ENCODE measurements around the gene MLIP.

MLIP gene

DNA sequence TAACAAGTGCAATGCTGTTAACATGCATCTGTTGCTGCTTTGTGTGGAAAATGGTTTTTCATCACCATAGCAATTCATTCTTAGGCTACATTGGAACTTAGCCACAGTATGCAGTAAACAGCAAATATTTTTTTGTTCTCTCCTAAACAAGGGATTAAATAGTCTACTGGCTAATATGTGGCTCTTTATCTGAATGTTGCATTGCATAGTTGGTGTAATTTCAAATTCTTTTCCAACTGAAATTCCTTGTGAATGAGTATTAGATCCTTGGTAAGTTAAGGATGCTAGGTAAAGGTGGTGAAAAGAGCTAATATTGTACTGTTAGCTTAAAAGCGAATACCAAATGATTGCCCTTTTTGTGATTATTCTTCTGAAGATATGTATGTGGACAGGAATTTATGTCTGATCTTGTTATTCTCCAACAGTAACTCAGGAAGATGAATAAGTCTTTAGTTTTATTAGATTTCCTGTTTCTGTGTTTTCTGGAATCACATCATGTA lies 958 bp downstream of the MLIP start:
- no peak for DNase-seq (ENCODE audit: low spot score)
- in situ Hi-C loops (cut with MboI; ENCODE audit: low pct_unique_long_range_greater_than_20kb, low sequenced_read_pairs, unreplicated experiment) = no loop called here
- TF ChIP-seq, protein P1, sequence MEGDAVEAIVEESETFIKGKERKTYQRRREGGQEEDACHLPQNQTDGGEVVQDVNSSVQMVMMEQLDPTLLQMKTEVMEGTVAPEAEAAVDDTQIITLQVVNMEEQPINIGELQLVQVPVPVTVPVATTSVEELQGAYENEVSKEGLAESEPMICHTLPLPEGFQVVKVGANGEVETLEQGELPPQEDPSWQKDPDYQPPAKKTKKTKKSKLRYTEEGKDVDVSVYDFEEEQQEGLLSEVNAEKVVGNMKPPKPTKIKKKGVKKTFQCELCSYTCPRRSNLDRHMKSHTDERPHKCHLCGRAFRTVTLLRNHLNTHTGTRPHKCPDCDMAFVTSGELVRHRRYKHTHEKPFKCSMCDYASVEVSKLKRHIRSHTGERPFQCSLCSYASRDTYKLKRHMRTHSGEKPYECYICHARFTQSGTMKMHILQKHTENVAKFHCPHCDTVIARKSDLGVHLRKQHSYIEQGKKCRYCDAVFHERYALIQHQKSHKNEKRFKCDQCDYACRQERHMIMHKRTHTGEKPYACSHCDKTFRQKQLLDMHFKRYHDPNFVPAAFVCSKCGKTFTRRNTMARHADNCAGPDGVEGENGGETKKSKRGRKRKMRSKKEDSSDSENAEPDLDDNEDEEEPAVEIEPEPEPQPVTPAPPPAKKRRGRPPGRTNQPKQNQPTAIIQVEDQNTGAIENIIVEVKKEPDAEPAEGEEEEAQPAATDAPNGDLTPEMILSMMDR (IDR thresholded peaks at IDR 0.05; ENCODE audit: extremely low read depth, insufficient read depth, missing control alignments) = no peak

DNA sequence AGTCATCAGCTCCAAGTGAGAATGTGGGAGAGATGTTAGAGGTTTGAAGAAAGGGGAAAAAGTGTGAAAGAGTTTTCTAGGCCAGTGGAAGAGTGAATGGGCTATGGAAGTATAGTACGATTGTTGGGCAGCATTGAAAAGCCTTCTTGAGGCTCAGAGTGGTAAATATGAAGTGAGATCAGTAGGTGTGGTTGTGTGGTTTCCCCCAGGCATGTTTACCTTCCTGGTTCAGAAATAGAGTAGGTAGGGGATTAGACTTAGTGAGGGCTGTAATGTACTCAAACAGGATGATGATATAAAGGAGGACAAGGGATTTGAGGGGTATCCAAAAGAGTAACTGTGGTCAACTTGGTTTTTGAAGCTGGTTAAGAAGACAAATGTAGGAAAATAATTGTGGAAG lies 3.7 kb downstream of the MLIP start:
- DNase-seq (ENCODE audit: low spot score) = no peak
- TF ChIP-seq, protein P1 (IDR thresholded peaks at IDR 0.05; ENCODE audit: extremely low read depth, insufficient read depth, missing control alignments) = no peak
- in situ Hi-C loops (cut with MboI; ENCODE audit: low pct_unique_long_range_greater_than_20kb, low sequenced_read_pairs, unreplicated experiment) = no loop called here

DNA sequence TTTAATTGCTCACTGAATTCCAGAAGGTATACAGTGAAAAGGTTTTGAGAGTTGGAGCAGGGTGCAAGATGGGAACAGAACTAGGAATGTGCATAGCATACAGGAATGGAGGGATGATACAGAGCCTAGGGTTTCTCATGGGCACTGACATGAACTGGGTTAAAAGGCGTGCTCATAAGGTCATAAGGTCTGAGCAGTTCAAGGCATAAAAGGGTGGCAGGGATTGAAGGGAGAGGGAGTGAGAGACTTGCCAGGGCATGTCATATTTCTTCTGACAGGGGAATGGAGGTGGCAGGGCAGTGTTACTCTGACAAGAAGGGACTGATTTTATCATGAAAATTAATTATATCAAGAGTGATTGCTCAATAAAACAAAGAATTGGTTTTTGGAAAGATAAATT lies 4.7 kb downstream of the MLIP start:
- DNase-seq (ENCODE audit: low spot score) = no peak
- TF ChIP-seq, protein P1 (IDR thresholded peaks at IDR 0.05; ENCODE audit: extremely low read depth, insufficient read depth, missing control alignments) = no peak
- in situ Hi-C loops (cut with MboI; ENCODE audit: low pct_unique_long_range_greater_than_20kb, low sequenced_read_pairs, unreplicated experiment) = no loop called here

DNA sequence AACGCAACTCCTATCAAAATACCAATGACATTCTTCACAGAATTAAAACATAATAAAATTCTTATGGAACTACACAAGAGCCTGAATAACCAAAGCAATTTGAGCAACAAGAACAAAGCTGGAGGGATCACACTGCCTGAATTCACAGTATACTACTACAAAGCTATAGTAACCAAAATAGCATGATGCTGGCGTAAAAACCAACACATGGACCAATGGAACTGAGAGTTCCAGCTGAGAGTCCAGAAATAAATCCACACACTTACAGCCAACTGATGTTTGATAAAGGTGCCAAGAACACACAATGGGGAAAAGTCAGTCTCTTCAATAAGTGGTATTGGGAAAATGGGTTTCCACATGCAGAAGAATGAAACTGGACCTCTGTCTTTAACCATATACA lies 6.9 kb downstream of the MLIP start:
- in situ Hi-C loops (cut with MboI; ENCODE audit: low pct_unique_long_range_greater_than_20kb, low sequenced_read_pairs, unreplicated experiment) = no loop called here
- TF ChIP-seq, protein P1 (IDR thresholded peaks at IDR 0.05; ENCODE audit: extremely low read depth, insufficient read depth, missing control alignments) = no peak
- no peak for DNase-seq (ENCODE audit: low spot score)

DNA sequence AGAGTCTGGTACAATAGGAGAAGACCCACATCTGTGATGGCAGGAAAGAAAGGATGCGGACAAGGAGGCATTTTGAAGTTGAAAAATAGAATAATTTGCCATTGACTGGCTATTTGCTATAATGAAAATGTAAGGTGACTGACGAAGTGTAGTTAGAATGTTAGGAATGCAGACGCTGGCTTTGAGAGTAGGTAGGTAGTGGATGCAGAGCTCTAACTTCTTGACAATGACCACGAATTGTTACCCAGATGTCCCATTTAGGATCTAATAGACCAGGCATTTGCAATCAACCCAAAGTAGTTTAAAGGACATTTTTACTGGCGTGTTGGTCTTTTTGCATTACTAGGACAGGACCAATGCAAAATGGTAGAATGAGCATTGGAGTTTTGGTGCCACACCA lies 14.2 kb downstream of the MLIP start:
- in situ Hi-C loops (cut with MboI; ENCODE audit: low pct_unique_long_range_greater_than_20kb, low sequenced_read_pairs, unreplicated experiment) = no loop called here
- DNase-seq (ENCODE audit: low spot score) = no peak
- TF ChIP-seq, protein P1 (IDR thresholded peaks at IDR 0.05; ENCODE audit: extremely low read depth, insufficient read depth, missing control alignments) = no peak

DNA sequence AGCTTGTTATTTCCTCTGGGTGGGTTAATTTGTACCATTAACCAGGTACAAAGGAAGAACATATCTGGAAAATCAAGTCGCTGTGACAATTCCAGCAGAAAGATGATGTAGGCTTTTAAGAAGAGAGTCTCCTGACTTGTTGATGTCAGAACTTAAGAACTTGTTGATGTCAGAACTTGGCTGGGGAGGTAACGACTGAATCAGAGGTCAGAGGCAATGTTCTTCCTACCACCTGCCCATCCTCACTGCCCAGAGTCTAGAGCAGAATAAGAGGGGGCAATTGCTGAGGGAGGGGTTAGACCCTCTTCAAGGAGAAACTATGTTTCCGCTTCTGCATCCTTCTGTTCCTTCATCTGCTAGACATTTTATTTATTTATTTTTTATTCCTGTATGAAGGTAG lies 18.9 kb downstream of the MLIP start:
- TF ChIP-seq, protein P1 (IDR thresholded peaks at IDR 0.05; ENCODE audit: extremely low read depth, insufficient read depth, missing control alignments) = no peak
- in situ Hi-C loops (cut with MboI; ENCODE audit: low pct_unique_long_range_greater_than_20kb, low sequenced_read_pairs, unreplicated experiment) = no loop called here
- DNase-seq (ENCODE audit: low spot score) = no peak

DNA sequence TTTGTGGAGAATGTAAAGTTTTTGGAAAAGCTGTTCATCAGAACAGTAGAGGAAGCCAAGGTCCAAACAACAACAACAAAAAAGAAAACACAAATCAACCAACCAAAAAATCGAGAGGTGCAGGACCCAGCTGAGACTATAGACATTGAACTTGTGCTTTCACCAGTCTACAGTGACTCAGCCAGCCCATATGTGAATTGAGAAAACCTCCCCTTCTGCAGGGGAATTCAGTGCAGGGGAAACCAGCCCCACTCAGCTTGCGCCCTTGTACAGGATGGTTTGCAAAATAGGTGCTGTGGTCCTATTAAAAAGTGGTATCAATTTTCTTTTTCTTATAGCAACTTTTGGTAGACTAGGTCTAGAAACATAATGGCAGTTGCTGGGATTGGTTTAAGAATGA lies 21.3 kb downstream of the MLIP start:
- in situ Hi-C loops (cut with MboI; ENCODE audit: low pct_unique_long_range_greater_than_20kb, low sequenced_read_pairs, unreplicated experiment) = no loop called here
- no peak for DNase-seq (ENCODE audit: low spot score)
- TF ChIP-seq, protein P1 (IDR thresholded peaks at IDR 0.05; ENCODE audit: extremely low read depth, insufficient read depth, missing control alignments) = no peak

All from GM13977 (cell line).